ENCODE data around the gene GUCD1.
"Not testable (repeated sequence)": the region's sequence is repeated elsewhere in the genome, so short reads cannot be mapped to it uniquely, and the experiment has no call there.

Gene GUCD1

DNA sequence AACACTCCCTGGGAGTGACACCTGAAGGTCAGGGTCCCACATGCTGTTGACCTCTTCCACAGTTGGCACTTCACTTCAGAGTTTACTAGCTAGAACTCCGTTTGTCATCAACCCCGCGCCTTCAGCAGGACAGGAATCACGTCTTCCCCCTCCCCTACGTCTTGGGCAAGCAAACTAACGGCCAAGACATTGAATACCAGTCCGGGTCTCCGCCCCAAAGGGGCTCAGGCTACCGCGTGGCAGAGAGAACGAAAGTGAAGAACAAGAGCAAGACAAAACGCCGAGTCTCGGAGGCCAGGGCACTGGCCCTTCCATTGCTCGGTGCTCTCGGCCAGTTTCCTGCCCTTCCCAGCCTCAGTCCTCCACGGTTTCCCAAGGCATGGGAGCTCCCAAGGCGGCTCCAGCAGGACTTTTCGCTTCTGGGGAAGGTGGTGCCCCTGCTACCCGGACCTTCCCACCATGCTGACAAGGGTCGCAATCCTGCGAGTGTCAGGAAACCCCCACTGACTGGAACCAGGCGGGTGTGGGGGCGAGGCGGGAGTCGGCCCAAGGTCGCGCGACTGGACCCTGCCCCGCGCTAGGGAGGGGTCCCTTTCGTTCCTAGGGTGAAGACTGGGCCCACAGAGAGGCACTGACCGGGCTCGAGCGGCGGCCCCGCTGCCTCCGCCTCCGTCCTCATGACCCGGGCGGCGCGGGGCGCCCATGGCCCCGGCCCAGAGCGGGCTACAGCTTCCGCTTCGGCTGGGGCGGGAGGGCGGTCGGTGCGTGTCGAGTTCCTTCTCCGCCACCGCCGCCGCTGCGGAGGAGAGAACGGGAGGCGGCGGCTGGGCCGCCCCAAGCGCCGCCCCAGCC is at the start of gene GUCD1:
TSS of gene GUCD1 (minus strand) at position 826 of the 852 bp plus-strand sequence. CDS start at position 679, 147 bp downstream.
- no peak for DNase-seq (ENCODE audit: low spot score)

DNA sequence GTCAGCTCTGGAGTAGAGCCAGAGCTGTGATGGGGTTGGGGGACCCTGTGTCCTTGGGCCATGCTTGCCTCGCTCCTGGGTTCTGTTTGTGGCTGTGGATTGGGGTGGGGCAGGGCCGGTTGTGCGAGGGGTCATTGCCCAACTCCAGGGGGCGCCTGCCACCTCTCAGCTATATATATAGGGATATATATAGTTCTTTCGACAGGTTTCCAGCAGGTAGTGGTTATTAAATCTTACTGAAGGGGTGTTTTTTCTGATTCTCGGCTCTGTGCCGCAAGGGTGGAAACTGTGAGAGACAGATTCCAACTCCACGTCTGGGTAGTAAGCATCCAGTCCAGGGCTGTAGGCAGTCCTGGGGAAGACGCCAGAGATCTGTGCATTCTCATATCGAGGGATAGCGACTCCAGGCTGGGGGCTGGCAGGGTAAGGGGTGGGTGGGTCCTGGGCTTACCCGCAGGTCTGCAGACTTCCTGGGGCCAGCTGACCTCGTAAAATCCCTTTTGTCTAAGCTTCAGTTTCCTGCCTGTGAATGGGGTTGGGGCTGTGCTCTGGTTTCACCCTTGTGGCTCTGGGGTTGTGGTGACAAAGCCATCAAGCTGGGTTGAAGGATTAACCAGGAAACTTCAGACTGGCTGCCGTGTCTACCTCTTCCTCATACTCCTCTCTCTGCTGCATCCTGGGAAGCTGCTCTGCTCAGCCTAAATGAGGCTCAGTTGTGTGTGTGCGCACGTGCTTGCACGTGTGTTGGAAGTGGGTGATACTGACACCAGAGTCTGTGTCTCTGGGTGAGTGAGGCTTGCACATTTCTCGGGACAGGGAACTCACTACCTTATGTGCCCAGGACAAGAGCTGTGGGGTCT is 49.1 kb upstream of the GUCD1 start:
- DNase-seq (ENCODE audit: low spot score), result not testable (repeated sequence)

DNA sequence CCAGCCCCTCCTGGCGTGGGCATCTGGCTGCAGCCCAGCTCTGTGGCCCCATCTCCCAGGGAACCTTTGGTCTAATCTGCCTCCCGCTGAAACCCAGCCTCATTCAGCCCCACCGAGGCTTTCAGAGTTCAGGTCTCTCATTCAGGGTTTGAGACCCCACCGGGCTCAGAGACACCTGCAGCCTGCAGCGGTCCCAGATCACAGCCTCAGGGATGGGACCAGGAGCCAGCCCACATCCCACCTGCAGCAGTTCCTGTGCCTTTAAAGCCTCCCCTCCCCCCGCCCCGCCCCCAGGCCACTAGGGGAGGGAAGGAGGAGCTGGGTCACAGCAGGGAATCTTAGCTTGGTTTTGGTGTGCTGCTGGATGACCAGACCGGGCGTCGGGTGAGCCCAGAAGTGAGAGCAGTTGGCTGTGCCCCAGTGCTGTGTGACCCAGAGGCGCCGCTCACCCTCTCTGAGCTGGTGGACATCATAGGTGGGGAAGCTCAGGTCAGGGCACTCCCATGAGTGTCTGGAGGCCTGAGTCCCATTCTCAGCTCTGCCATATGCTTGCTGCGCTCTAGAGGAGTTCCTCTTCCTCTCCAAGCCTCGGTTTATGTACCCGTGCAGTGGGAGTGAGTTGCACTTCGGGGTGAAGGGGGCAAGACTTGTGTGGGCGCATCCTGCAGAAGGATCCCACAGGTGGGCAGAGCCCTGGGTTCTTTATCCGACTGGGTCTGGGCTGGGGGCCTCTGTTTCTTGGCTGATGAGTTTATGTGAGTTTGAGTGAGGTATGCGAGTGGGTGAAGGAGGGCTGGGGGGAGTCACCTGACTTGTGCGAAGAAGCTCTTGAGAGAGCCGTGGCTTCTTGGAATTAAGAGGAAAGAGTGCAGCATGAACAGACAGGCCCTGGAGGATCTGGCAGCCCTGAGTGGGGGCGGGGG is 48.2 kb upstream of the GUCD1 start, which contains the start of gene GGT1:
TSS of gene GGT1 (plus strand) at position 347 of the 923 bp plus-strand sequence. CDS start 7,889 bp downstream, outside the sequence.
- DNase-seq (ENCODE audit: low spot score), result not testable (repeated sequence)

DNA sequence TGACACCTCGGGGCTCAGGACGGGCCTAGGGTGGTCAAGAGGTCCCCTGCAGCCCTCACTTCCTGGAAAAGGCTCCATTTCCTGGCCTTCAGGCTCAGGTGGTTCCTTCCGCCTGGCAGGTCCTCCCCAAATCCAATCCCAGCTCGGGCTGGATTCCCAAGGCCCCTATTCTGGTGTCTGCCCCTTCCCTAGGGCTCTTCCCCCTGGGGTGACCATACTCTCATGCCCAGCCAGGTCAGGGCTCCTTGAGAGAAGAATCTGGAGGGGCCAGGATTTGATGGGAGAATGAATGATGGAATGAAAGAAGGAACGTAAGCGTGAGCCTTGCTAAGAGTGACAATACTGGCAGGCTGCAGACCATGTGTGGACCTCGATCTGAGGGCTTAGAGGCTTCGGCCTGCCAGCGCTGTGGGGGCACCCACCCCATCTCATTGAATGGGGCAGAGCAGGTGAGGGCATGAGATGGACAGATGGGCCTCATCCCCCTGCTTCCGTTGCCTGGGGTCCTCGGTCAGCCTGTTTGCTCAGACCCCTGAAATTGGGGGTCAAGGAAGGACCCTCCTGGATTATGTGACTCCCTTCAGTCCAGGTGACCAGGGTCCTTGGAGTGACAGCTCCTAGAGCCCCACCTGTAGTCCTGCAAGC is 47.3 kb upstream of the GUCD1 start:
- DNase-seq (ENCODE audit: low spot score), result not testable (repeated sequence)

DNA sequence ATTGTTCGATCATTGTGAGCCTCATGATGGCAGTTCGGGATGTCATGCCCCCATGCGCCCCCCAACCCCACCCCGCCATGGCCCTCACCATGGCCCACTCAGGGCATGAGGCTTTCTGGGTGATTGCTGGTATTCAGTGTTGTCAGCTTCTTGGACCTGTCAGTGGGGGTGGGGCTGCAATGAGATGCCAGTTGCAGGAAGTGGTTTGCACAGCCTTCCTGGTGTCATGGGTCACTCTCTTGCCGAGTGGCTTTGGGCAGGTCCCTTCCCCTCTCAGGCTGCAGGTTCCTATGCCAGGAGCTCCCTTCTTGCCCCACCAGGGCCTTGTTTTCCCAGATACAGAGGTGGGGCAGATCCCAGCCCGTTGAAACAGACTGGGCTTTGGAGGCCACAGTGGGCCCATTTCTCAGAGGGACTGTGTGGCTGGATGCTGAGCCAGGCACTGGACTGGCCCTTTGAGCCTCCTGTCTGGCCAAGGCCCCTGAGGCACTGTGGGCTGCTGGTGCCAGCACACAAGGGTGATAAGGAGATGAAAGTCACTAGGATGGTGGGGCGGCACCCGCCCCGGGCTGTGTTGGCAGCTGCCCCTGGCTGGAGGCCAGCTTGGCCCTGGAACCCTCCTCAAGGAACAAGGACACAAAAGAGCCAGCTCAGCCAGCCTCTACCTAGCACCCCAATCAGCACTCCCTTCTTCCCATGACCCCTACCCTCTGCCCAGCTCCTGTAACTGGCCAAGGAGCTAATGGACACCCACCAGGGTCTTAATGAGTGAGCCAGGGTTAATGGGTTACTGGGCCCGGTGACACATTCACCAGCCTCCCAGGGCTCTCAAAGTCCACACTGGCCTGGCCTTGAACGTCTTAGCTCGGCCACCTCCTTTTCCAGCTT is 46.5 kb upstream of the GUCD1 start:
- no peak for DNase-seq (ENCODE audit: low spot score)

DNA sequence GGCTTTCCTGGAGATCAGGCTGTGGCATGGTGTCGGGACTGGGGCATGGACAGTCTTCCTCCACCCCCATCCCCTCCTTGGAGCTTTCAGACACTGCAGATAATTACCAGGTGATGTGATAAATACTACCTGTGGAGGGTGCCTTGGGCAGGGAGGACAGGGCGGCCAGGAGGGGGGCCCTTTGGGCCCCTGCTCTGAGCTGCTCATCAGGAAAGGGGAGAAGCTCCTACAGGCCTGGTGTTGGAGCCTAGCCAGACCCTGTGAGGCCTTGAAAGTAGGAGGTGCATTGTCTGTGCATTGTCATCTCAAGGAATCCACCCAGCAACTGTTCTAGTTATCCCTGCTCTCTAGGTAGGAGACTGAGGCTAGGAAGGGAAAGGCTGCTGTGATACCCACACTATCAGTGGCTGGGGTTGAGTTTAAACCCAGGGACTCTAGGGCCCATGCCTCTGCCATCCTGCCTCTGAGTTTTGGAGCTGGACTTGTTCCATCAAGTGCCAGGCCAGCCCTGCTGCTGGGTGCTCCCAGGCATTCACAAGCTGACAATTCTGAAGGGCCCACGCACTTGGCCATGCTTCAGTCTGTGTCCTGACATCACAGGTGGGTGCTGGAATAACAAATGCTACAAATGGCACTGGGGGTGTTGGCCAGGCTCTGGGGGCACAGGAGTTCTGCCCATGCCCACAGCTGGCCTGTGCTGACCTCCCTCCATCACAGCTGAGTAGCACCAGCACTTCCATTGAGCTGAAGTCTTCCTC is 45.2 kb upstream of the GUCD1 start:
- not testable (repeated sequence) for DNase-seq (ENCODE audit: low spot score)

DNA sequence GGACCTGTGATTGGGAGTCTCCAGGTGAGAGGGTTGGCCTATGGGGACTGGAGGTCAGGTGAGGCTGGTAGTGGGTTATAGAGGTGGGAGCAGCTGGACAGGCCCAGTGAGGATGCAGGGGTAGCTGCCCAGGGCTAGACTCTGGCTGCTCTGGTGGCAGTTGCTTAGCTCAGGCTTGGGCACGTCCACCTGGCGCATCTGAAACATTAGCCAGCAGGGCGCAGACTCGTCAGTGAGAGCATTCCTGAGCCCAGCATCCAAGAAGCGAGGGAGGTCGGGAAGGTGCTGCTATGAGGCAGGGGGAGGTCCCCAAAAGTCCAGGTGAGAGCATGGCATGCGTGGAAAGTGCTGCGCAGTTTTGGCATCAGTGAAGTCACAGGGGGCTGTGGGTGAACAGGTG is 44.6 kb upstream of the GUCD1 start:
- DNase-seq (ENCODE audit: low spot score), result no peak

DNA sequence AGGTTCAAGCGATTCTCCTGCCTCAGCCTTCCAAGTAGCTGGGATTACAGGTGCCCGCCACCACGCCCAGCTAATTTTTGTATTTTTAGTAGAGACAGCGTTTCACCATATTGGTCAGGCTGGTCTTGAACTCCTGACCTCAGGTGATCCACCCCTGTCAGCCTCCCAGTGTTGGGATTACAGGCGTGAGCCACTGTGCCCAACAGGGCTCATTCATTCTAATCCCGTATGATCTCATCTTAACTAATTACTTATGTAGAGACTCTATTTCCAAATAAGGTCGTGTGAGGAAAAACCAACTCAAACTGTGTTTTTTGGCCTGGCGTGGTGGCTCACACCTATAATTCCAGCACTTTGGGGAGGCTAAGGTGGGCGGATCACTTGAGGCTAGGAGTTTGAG is 42.1 kb upstream of the GUCD1 start:
- not testable (repeated sequence) for DNase-seq (ENCODE audit: low spot score)

DNA sequence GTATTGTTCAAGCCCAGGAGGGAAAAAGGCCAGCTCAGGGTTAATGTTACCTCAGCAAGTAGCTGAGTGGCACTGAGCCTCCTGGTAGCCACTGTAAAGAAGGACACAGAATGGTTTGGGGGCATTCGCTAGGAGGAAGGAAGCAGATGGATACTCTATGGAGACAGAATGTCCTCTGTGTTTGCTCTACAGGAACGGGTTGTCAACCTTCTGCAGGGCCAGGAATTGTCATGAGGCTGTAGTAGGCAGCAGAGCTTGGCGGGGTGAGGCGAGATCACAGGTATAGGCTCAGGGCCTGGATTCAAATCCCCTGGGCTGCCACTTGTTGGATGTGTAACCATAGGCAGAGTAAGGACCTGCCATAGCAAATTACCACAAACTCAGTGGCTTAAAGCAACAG is 40.9 kb upstream of the GUCD1 start:
- no peak for DNase-seq (ENCODE audit: low spot score)

DNA sequence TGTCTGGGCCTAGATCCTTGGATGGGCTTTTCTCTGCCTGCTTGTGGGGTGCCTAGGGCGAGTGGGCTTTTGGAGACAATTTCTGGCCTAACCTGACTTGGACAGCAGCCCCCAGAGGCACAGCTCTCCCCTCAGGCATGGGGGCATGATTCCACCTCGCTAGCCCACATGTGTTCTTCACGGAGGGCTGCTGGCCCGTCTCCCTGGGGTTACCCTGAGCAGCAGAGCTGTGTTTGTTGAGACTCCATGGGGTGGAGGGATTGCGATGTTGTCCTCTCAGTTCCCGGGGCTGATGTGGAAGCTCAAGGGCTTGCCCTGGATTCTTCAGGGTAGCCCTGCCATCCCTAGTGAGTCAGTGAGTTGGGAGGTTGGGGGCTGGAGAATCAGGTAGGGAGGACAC is 40.3 kb upstream of the GUCD1 start:
- DNase-seq (ENCODE audit: low spot score), result no peak

DNA sequence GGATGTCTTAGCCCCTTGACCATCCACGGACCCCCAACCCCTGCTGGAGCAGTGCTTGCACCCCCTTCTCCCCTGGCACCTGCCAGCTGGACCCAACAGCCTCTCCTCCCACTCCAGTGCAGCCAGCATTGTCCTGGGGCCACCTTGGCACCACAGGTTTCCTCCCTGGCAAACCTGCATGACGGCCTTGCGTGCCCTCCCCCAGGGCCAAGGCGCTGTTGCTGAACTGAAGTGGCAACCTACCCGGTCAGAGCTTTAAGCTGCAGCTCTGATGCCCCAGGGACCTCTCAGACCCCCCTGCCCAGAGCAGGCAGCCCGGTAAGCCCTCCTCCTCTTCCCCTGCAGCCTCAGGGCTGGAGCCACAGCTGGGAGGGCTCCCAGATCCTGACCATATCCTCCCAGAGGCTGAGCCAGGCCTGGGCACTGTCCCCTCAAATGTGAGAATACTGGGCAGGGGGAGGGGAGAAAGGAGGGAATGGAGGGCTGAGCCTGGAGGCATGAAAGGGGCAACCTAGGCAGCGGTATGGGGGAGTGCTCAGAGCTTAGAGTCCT is 39.7 kb upstream of the GUCD1 start:
- DNase-seq (ENCODE audit: low spot score), result no peak

DNA sequence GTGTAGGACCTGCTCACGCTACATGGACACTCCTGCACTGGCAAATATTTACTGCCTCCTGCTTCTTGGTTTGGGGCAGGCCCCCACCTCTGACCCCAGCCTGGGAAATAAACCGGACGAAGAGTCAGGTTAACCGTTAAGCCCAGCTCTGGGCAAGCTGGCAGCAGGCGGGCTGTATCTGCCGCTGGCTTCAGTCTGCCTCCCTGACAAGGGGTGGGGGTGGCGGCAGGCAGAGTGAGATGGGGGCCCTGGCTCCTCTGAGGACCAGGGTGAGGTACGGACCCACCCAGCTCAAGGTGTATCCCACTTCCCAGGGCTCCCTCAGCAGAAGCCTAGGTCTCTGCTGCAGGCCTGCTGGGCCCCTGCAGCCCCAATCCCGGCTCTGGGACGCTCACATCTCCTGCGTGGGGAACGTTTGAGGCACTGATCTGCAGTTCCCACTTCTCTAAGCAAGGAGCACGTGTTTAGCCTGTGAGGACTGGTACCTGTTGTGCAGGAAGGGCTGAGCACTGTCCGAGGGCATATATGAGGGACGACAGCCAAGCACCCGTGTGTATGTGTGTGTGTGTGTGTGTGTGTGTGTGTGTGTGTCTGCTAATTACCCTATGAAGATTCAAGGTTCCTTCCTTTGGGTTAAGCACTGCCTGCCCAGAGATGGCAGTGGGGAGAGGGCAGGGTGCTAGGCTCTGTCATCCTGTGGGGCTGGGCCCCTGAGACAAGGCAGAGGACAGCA is 39.1 kb upstream of the GUCD1 start:
- no peak for DNase-seq (ENCODE audit: low spot score)

DNA sequence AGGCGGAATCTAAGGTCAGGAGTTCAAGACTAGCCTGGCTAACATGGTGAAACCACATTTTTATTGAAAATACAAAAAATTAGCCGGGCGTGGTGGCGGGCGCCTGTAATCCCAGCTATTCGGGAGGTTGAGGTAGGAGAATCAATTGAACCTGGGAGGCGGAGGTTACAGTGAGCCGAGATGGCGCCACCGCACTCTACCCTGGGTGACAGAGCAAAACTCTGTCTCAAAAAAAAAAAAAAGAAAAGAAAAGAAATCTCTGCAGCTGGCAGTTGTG is 38.6 kb upstream of the GUCD1 start:
- not testable (repeated sequence) for DNase-seq (ENCODE audit: low spot score)

DNA sequence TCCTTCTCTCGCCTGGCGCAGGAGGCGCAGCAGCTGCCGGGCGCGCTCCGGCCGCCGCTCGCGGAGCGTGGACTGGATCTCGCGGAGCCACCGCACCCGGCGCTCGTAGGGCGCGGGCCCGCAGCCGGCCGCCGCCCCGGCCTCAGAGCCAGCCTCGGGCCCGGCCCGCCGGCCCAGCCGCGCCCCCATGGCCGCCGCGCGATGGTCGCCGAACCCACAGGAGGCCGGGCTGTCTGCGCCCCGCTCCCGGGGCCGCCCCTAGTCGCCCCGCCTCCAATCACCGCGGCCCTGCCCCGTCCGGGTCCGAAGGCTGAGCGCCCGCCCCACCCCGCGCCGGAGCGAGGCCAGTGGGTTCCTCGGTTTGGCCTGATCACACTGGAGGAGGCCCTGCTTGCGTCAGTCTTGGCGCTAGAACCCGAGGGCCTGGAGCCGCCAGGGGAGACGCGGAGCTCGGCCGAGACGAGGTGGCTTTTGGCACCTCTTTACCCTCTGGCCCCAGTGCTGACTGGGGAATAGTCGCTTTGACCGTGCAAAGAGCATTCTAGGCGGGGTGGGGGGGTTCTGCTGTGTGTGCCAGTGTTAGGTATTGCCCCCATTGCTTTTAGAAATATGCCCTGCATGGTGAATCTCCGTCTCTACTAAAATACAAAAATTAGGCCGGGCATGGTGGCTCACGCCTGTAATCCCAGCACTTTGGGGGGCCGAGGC is 38.1 kb upstream of the GUCD1 start, which contains the start of gene LRRC75B:
TSS of gene LRRC75B (minus strand) at position 223 of the 708 bp plus-strand sequence. CDS start at position 189, 34 bp downstream.
- no peak for DNase-seq (ENCODE audit: low spot score)

DNA sequence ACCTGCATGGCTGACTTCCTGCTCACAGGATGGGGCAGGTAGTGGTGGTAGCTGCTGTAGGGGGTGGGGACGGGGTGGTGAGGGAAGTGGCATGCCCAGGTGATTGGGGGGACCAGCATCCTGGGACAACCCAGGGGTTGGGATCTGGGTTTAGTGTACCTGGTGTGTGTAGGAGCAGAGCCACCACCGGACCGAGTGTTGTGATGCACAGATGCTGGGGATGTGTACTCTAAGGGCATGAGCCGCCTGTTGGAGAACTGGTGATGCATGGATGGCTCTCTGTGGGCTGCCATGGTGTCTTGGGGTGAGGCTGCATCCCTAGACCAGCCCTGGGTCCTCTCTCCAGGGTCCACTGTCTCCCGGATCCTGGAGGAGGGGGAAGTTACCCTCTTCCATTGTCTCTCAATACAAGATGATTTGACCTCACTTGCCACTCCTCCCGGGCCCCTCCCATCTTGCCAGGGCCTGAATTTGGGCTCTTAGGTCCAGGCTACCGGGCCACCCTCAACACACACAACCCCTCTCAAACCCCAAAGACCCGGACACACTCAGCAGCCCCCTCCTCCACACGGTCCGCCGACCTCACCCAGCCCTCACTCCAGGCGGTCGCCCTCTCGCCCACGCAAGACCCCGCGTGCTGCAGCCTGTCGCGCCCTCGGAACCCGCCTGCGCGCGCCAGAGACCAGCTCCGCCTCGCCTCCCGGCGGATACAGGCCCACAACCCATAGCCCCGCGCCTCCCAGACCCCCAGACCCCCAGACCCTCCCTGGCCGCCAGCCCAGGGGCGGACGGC is 37.3 kb upstream of the GUCD1 start:
- no peak for DNase-seq (ENCODE audit: low spot score)

DNA sequence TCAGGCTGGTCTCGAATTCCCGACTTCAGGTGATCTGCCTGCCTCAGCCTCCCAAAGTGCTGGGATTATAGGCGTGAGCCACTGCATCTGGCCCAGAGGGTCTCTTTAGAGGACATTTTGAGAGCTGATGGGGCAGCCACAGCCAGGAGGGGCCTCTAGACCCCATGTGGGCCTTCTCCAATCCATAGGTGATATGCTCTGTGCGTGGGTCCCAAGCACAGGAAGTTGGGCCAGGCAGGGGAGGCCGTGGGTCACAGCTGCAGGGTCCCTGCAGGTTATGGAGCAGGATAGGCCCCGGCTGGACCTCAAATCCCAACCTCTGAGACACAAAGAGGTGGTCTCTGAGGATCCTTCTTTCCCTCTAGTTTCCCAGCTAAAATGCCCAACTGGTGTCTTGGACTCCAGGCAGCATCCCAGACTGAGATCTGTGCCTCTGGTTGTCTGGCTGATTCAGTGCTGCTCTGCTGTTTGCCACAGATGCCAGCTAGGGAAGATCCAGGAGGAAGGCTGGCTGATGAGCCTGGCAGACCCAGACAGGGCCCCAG is 36.4 kb upstream of the GUCD1 start:
- DNase-seq (ENCODE audit: low spot score), result no peak

All from CD4-positive, alpha-beta T cell treated with Interleukin-6 at 100 ng/mL for 8 hours (primary cell).